K562 (cell line): ENCODE measurements around the gene BNIP5. TPM values are rescaled to one million over a fixed set of nuclear protein-coding genes. Genes with fewer than 3 reads are reported as not detected.

Experiments
- ATAC-seq: fragments of 200-7000 bp; cut with Tn5 transposase; 3 replicates; pipeline ENCODE4 v1.9.1; 2020; ENCODE audit warnings: moderate library complexity
- Bru-seq: library from RNA; stranded (reverse); fragments of 400-500 nt; gene quantifications from one replicate; lab custom pipeline; 2021; lab: Mats Ljungman, UMichigan
- BruChase-seq, 2 experiments: library from RNA; stranded (reverse); fragments of 400-500 nt; gene quantifications; one replicate each; lab custom pipeline; 2021; lab: Mats Ljungman, UMichigan
- BruUV-seq: library from RNA; stranded (reverse); fragments of 400-500 nt; replicated peaks from 2 replicates; lab custom pipeline; 2021; lab: Mats Ljungman, UMichigan
- CTCF ChIA-PET: fragments of 300-600 bp; formaldehyde crosslinking; extraction: SDS; loops from one replicate; lab custom pipeline; 2021; ENCODE audit warnings: low intra/inter-chr PET ratio; lab: Yijun Ruan, JAX
- POLR2A ChIA-PET: fragments of 300-600, 350-650 bp; sonication (Branson Sonifier 250); formaldehyde crosslinking; extraction: SDS; loops from one replicate; lab custom pipeline; 2021; ENCODE audit warnings: antibody characterized with exemption, inconsistent platforms; lab: Yijun Ruan, JAX
- DNase-seq, 4 experiments: peaks; one replicate each; pipeline versions ENCODE4 v3.0.0 to v3.0.0-alpha.2; 2011 to 2018; ENCODE audit warnings: low spot score in 3 of 4, mixed read lengths in 3 of 4; ENCODE audit errors: extremely low read depth in 1 of 4
- FAIRE-seq: peaks from 2 replicates; lab custom pipeline; 2011; peaks lifted over from hg19 to GRCh38; lab: Jason Lieb, UNC
- H2AFZ ChIP-seq: 2 replicates; pipeline ENCODE4 v1.6.0; 2011; ENCODE audit warnings: low read depth, low read length, control low read depth, inconsistent platforms
- H3K27ac ChIP-seq: fragments of 200-600 bp; 3 replicates; pipeline ENCODE4 v1.8.0; 2011; ENCODE audit warnings: low read depth, mild to moderate bottlenecking, control low read depth, inconsistent platforms, low read length, moderate library complexity, mixed read lengths; ENCODE audit errors: extremely low read depth
- H3K27me3 ChIP-seq, 2 experiments: fragments of 300-600 bp in 1 of 2; 2 replicates in 1 of 2; 3 replicates in 1 of 2; pipeline versions ENCODE4 v1.6.0 to v1.8.0; 2011; ENCODE audit warnings: inconsistent platforms in 2 of 2, low read length in 2 of 2, mild to moderate bottlenecking in 1 of 2, mixed read lengths in 1 of 2, moderate library complexity in 1 of 2; ENCODE audit not compliant: control insufficient read depth in 2 of 2, insufficient read depth in 2 of 2
- H3K36me3 ChIP-seq: fragments of 300-600 bp; 3 replicates; pipeline ENCODE4 v1.8.0; 2011; ENCODE audit warnings: mild to moderate bottlenecking, low read length, inconsistent platforms; ENCODE audit not compliant: control insufficient read depth, insufficient read depth
- H3K4me1 ChIP-seq, 2 experiments: fragments of 200-600 bp in 1 of 2; replicated peaks in 1 of 2; 2 replicates in 1 of 2; 3 replicates in 1 of 2; pipeline versions ENCODE4 v1.5.1 to v1.8.0; 2011; ENCODE audit warnings: inconsistent platforms in 2 of 2, low read length in 2 of 2, mild to moderate bottlenecking in 1 of 2, mixed read lengths in 1 of 2, moderate library complexity in 1 of 2; ENCODE audit not compliant: control insufficient read depth in 2 of 2, insufficient read depth in 2 of 2
- H3K4me2 ChIP-seq: 2 replicates; pipeline ENCODE4 v1.6.1; 2011; ENCODE audit warnings: low read length, control low read depth, inconsistent platforms, mixed read lengths; ENCODE audit not compliant: insufficient read depth
- H3K4me3 ChIP-seq: fragments of 200-600 bp; sonication (generic), shearing (Covaris generic); 2 replicates; pipeline ENCODE4 v1.5.1; 2016; ENCODE audit warnings: control low read depth, inconsistent platforms
- H3K79me2 ChIP-seq: fragments of 200-600 bp; 3 replicates; pipeline ENCODE4 v1.8.0; 2011; ENCODE audit warnings: low read length, inconsistent platforms; ENCODE audit not compliant: control insufficient read depth, insufficient read depth
- H3K9ac ChIP-seq, 2 experiments: 2 replicates each; pipeline versions ENCODE4 v1.6.0 to v1.6.1; 2011; ENCODE audit warnings: low read depth in 2 of 2, low read length in 2 of 2, control low read depth in 1 of 2, inconsistent platforms in 1 of 2, mild to moderate bottlenecking in 1 of 2, mixed read lengths in 1 of 2; ENCODE audit not compliant: insufficient read depth in 1 of 2
- H3K9me1 ChIP-seq: one replicate; pipeline ENCODE4 v1.6.0; 2011; ENCODE audit warnings: inconsistent platforms, mild to moderate bottlenecking, low read length, moderate library complexity; ENCODE audit not compliant: control insufficient read depth, insufficient read depth
- H3K9me3 ChIP-seq: replicated peaks from 2 replicates; pipeline ENCODE4 v1.5.1; 2011; ENCODE audit warnings: low read depth, low read length, inconsistent platforms; ENCODE audit not compliant: control insufficient read depth, insufficient read depth
- H4K20me1 ChIP-seq: replicated peaks from 2 replicates; pipeline ENCODE4 v1.6.1; 2011; ENCODE audit warnings: low read length, inconsistent platforms, mixed read lengths; ENCODE audit not compliant: control insufficient read depth, insufficient read depth
- CTBP1 ChIP-seq: fragments of 450-650 bp; IDR thresholded peaks from 2 replicates; pipeline ENCODE4 v1.6.1; 2016; ENCODE audit warnings: borderline replicate concordance
- ZNF184 ChIP-seq: sonication (generic); formaldehyde crosslinking; IDR thresholded peaks from 2 replicates; pipeline ENCODE4 v1.5.0; 2020; ENCODE audit warnings: missing genetic modification reagents
- WGBS: fragments of 100-300 bp; shearing (Covaris generic); methylation state at CpG from one replicate; pipeline ENCODE4 v1.1.6; 2016; ENCODE audit warnings: low coverage, mixed read lengths; ENCODE audit not compliant: insufficient coverage; ENCODE audit errors: missing lambda C conversion rate; 5-methylcytosine and 5-hydroxymethylcytosine counted together
- in situ Hi-C: fragments of 300-500 bp; cut with MboI; formaldehyde crosslinking; loops from 4 replicates; pipeline ENCODE4 v1.15.0; 2018; ENCODE audit warnings: inconsistent platforms, mixed read lengths
- intact Hi-C: fragments of 100-400 bp; cut with micrococcal nuclease; formaldehyde crosslinking; loops from 2 replicates; pipeline ENCODE4 v1.14.2; 2022
- long read RNA-seq, 3 experiments: library from polyadenylated mRNA in 2 of 3; library from RNA in 1 of 3; unstranded in 2 of 3; stranded (forward) in 1 of 3; transcript quantifications; one replicate each; pipeline ENCODE4 v2.0.0, GENCODE V29; 2019 to 2022
- polyA minus RNA-seq, 3 experiments: library from RNA; depleted of rRNA, polyadenylated mRNA; stranded (reverse); fragments of >200 nt; gene quantifications; 2 replicates each; pipeline ENCODE4 v1.2.3, GENCODE V29; 2011
- polyA plus RNA-seq, 8 experiments: library from polyadenylated mRNA; depleted of rRNA in 4 of 8; stranded (reverse) in 5 of 8; unstranded in 3 of 8; fragments of >200 nt; fragmentation: Nextera tagmentation in 2 of 8; fragmentation: Illumina TruSeq in 1 of 8; extraction: Ambion mirVana in 2 of 8; extraction: Trizol in 1 of 8; gene quantifications; 2 replicates each; pipeline versions ENCODE4 v1.2.1 to v1.2.3, GENCODE V29; 2011 to 2014; ENCODE audit warnings: inconsistent platforms in 1 of 8, missing spikeins in 1 of 8
- total RNA-seq, 7 experiments: library from RNA; depleted of rRNA in 6 of 7; stranded (reverse); fragments of >200 nt in 6 of 7; fragmentation: Illumina TruSeq in 2 of 7; extraction: Trizol in 2 of 7; gene quantifications; 2 replicates each; pipeline versions ENCODE4 v1.2.1 to v1.2.3, GENCODE V29; 2011 to 2021; ENCODE audit warnings: low replicate concordance in 1 of 7

The BNIP5 gene, protein sequence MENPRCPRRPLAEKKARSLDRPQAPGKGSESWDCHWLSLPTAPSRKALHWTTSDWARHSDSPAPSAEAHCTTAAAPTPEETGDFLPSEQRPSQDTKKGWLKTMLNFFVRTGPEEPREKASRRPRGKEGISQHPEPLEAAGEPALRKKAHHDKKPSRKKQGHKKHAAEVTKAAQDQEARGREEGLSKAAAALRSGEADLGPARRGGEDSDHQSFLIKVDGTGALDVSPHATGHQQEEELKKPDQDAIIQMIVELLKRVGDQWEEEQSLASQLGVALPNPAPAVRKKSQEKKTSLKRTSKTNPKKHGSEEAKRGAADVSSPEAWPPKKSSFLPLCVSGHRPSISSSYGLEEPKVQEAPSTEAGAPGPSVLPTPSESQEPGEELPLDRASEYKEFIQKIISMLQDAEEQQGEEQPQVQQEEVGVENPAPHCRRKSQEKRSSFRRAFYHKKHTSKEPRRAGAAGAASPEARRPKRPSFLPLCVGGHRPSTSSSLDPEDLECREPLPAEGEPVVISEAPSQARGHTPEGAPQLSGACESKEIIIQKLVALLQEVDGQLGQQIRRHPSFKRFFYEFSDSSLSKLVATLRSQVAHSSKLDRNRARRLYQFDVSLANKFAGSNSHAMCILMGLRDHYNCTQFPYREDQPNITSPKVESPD
- total RNA-seq (2011; cell fraction: chromatin; rRNA removed; ENCODE audit: low replicate concordance), result not detected in 2 replicates
- total RNA-seq (2011; cell fraction: nucleolus; rRNA removed), result not detected in 2 replicates
- total RNA-seq (2011; cell fraction: nucleoplasm; rRNA removed), result not detected in 2 replicates
- total RNA-seq (2014; rRNA removed), result not detected in 2 replicates
- total RNA-seq (2014; rRNA removed; fragmentation: Illumina TruSeq; extraction: Trizol), result not detected in 2 replicates
- total RNA-seq (2015; rRNA removed; fragmentation: Illumina TruSeq; extraction: Trizol), result not detected in 2 replicates
- not detected in 2 replicates for total RNA-seq (2021)
- not detected in 2 replicates for polyA plus RNA-seq (2011; rRNA removed)
- not detected in 2 replicates for polyA plus RNA-seq (2011; cell fraction: cytosol; rRNA removed)
- not detected in 2 replicates for polyA plus RNA-seq (2011; cell fraction: nucleus; rRNA removed)
- not detected in 2 replicates for polyA plus RNA-seq (2012)
- polyA plus RNA-seq (2014; fragmentation: Illumina TruSeq; extraction: Trizol), result not detected in 2 replicates
- polyA plus RNA-seq (2014; fragmentation: Nextera tagmentation; extraction: Ambion mirVana), result not detected
- not detected in 2 replicates for polyA plus RNA-seq (2014; rRNA removed)
- not detected in 2 replicates for polyA minus RNA-seq (2011; rRNA and poly(A)+ RNA removed)
- not detected in 2 replicates for polyA minus RNA-seq (2011; cell fraction: cytosol; rRNA and poly(A)+ RNA removed)
- polyA minus RNA-seq (2011; cell fraction: nucleus; rRNA and poly(A)+ RNA removed), result not detected in 2 replicates
- Bru-seq, nascent RNA, result percentile 5 among the genes with signal in this experiment
- percentile 8 among the genes with signal in this experiment for BruChase-seq, experiment 1, labeled RNA remaining after a 2-hour chase
- percentile 7 among the genes with signal in this experiment for BruChase-seq, experiment 2, labeled RNA remaining after a 6-hour chase
- long read RNA-seq, experiment 1, result 0 reads
- long read RNA-seq, experiment 2, result 0 reads
- long read RNA-seq, experiment 3, result 0 reads

DNA sequence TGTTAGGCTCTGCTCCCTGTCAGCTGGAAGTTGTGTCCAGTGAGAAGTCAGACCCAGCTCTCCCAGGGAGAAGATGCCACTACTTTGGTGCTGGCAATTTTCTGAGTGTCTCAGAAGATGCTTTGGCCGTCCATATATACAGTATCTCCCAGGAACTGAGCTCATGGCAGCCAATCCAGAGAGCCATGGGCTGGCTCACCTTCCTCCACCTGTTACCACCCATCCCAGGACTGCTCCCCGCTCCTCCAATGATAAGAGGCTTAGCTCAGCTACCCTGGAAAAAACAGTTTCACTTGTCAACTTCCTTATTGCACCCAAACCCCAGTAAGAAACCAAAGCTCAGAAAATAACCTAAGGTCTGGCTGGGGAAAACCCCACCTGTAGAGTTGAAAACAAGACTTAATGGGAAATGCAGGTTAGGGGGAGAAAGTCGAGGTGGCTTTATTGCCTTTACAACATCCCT, at the start of gene BNIP5:
BNIP5 (minus strand) TSS at position 110 of the 463 bp plus-strand sequence. CDS start 6,198 bp downstream, outside the sequence.
- intact Hi-C loops, result no loop called here
- in situ Hi-C loops, result no loop called here
- ATAC-seq (no peak), DNase-seq (no peak), FAIRE-seq (no peak)
- no TSS peak for BruUV-seq
- H3K9ac ChIP-seq, result no peak within 1 kb of the TSS
- no peak within 1 kb of the TSS for H2AFZ ChIP-seq
- WGBS, result 0% methylated on average over 3 of the region's 3 CpGs
- ChIA-PET POLR2A (interaction anchor here (0.8 kb wide), 1 partner anchor 14 kb away, joined by 3 read pairs; no protein-coding TSS in a partner anchor), CTCF (no interaction called here)
- no peaks in the 10 kb centered on the region for H3K36me3 ChIP-seq
- H3K27ac ChIP-seq, result no peak within 1 kb of the TSS
- H3K9me1 ChIP-seq, result no peaks in the 10 kb centered on the region
- no peaks in the 10 kb centered on the region for H3K9me3 ChIP-seq
- no peak within 1 kb of the TSS for H3K4me3 ChIP-seq
- H3K4me1 ChIP-seq, result peaks cover 7 to 11% of the 10 kb centered on the region in 2 experiments; a peak in 4 of 5 replicates
- peaks cover 52 to 68% of the 10 kb centered on the region in 2 experiments for H3K27me3 ChIP-seq
- peaks cover 13% of the 10 kb centered on the region; the same call in 1 of the 2 replicates for H4K20me1 ChIP-seq
- no peaks in the 10 kb centered on the region for H3K79me2 ChIP-seq
- H3K4me2 ChIP-seq, result no peak within 1 kb of the TSS
- TF ChIP-seq ZNF184 (CRISPR knock-in tag) (no peak), CTBP1 (peak; percentile 14; the same call in 1 of the 2 replicates)
